OCI-LY7 (cell line): ENCODE results near the gene SHCBP1.

Experiments used
- EZH2phosphoT487 ChIP-seq: fragments of 200-600 bp; sonication (generic); IDR thresholded peaks from 2 replicates; pipeline ENCODE4 v1.6.1; 2018; ENCODE audit warnings: low read depth, borderline replicate concordance, mild to moderate bottlenecking, mixed run types, antibody characterized with exemption, low read length, moderate library complexity, mixed read lengths
- TF ChIP-seq, protein P1 (sequence below): fragments of 200-600 bp; sonication (generic); conservative IDR thresholded peaks from 2 replicates; pipeline ENCODE4 v1.5.1; 2014; ENCODE audit warnings: mild to moderate bottlenecking, antibody characterized with exemption, low read length, moderate library complexity, mixed read lengths

DNA sequence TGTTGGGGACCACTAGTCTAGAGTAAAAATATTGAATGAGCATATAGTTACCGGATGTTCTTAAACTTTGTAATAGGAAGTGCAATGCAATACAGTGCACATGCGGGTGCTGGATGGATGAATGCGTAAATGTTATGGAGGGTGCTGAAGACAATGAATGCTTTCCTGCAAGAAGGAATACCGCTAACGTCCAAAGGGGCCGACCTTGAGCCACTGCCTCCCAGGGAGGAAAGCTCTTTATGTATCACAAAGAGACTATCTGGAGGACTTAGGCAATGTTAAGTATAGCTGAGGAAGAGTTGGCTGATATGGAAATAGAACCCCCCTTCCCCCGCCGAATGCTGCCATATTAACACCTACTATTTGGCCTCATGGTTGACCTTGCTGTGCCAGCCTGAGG is 27.5 kb upstream of the SHCBP1 start:
- TF ChIP-seq, protein P1, sequence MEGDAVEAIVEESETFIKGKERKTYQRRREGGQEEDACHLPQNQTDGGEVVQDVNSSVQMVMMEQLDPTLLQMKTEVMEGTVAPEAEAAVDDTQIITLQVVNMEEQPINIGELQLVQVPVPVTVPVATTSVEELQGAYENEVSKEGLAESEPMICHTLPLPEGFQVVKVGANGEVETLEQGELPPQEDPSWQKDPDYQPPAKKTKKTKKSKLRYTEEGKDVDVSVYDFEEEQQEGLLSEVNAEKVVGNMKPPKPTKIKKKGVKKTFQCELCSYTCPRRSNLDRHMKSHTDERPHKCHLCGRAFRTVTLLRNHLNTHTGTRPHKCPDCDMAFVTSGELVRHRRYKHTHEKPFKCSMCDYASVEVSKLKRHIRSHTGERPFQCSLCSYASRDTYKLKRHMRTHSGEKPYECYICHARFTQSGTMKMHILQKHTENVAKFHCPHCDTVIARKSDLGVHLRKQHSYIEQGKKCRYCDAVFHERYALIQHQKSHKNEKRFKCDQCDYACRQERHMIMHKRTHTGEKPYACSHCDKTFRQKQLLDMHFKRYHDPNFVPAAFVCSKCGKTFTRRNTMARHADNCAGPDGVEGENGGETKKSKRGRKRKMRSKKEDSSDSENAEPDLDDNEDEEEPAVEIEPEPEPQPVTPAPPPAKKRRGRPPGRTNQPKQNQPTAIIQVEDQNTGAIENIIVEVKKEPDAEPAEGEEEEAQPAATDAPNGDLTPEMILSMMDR = no peak
- no peak for TF ChIP-seq EZH2phosphoT487
